ENCODE results near the gene MYOZ3.

Gene MYOZ3

DNA sequence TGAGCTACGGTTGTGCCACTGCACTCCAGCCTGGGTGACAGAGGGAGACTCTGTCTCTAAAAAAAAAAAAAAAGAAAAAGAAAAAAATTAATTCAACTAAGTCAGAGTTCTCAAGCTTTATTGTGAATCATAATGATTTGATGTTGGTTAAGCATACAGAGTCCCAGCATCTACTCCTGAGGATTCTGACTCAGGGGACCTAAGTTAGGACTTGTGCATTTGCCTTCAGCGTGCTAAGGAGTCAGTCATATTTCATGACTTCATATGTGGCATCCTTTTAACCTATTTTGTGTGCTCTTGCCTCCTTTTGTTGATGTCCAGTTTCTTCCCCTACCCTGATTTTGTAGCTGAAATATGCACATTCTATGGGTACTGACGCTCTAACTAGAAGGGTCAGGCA lies 2.9 kb downstream of the MYOZ3 start:
- no peaks in the 10 kb centered on the region for H3K27me3 ChIP-seq (ENCODE audit: control insufficient read depth, insufficient read depth, low read length)
- no peak overlapping the region for H2AFZ ChIP-seq
- no peak overlapping the region for H3K4me3 ChIP-seq (ENCODE audit: low read depth, low read length)
- no peak overlapping the region for H3K27ac ChIP-seq
- H3K79me2 ChIP-seq, result no peaks in the 10 kb centered on the region
- H3K4me1 ChIP-seq, result peaks cover 4% of the 10 kb centered on the region
- no peak overlapping the region for H3K4me2 ChIP-seq (ENCODE audit: low read length)
- H3K9me3 ChIP-seq (ENCODE audit: control insufficient read depth, low read length), result no peaks in the 10 kb centered on the region
- no peak overlapping the region for H3K9ac ChIP-seq
- TF ChIP-seq, protein P1, sequence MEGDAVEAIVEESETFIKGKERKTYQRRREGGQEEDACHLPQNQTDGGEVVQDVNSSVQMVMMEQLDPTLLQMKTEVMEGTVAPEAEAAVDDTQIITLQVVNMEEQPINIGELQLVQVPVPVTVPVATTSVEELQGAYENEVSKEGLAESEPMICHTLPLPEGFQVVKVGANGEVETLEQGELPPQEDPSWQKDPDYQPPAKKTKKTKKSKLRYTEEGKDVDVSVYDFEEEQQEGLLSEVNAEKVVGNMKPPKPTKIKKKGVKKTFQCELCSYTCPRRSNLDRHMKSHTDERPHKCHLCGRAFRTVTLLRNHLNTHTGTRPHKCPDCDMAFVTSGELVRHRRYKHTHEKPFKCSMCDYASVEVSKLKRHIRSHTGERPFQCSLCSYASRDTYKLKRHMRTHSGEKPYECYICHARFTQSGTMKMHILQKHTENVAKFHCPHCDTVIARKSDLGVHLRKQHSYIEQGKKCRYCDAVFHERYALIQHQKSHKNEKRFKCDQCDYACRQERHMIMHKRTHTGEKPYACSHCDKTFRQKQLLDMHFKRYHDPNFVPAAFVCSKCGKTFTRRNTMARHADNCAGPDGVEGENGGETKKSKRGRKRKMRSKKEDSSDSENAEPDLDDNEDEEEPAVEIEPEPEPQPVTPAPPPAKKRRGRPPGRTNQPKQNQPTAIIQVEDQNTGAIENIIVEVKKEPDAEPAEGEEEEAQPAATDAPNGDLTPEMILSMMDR (IDR thresholded peaks at IDR 0.05), result no peak
- no peaks in the 10 kb centered on the region for H3K36me3 ChIP-seq (ENCODE audit: control insufficient read depth, insufficient read depth, low read length)

DNA sequence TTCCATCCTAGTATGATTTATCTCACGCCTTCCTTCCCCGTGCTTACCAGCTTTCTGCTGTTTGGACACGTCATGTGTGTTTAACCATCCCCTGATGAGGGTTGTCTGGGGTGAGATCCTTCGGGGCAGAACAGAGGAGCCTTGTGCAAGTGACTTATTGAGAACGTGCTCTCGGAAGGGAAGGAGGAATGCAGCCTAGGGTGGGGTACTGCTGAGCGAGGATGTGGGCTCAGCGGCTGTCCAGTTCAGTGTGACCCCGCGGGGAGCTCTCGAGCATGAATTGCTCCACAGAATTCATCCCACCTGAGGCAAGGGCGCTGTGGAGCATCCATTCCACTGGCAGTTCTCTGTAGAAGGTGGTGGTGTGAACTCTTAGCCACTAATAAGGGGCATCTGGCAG lies 4.0 kb downstream of the MYOZ3 start:
- H3K36me3 ChIP-seq (ENCODE audit: control insufficient read depth, insufficient read depth, low read length), result no peaks in the 10 kb centered on the region
- no peak overlapping the region for H3K4me2 ChIP-seq (ENCODE audit: low read length)
- H3K9ac ChIP-seq, result no peak overlapping the region
- no peak overlapping the region for H3K4me3 ChIP-seq (ENCODE audit: low read depth, low read length)
- H3K4me1 ChIP-seq, result peaks cover 4% of the 10 kb centered on the region
- no peaks in the 10 kb centered on the region for H3K79me2 ChIP-seq
- H3K27me3 ChIP-seq (ENCODE audit: control insufficient read depth, insufficient read depth, low read length), result no peaks in the 10 kb centered on the region
- no peak overlapping the region for H3K27ac ChIP-seq
- H2AFZ ChIP-seq, result no peak overlapping the region
- TF ChIP-seq, protein P1 (IDR thresholded peaks at IDR 0.05), result no peak
- no peaks in the 10 kb centered on the region for H3K9me3 ChIP-seq (ENCODE audit: control insufficient read depth, low read length)

DNA sequence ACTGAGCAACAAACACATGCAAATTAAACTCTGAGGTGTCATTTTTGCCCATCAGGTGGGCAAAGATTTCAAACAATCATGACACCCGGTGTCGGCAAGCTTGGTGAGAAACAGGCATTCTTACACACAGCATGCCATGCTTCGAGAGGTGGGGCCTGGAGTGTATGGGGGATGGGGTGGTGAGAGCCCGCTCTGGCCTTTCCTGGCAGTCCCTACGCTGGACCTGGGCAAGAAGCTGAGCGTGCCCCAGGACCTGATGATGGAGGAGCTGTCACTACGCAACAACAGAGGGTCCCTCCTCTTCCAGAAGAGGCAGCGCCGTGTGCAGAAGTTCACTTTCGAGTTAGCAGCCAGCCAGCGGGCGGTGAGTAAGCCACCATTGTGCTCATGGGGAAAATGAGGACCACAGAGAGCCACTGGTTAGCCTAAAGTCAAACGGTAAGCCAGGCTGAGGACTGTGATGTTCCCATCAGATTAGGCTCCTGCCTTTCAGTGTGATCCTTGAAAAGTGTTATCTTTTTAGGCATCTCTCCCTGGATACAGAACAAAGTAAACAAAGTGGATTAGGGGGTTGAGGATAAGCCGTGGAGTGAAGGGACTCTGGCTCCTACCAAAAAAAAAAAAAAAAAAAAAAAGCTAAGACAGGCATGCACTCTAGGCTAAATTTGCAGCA lies 9.4 kb downstream of the MYOZ3 start:
- H3K4me1 ChIP-seq, result no peaks in the 10 kb centered on the region
- TF ChIP-seq, protein P1 (IDR thresholded peaks at IDR 0.05), result no peak
- H3K9me3 ChIP-seq (ENCODE audit: control insufficient read depth, low read length), result no peaks in the 10 kb centered on the region
- no peak overlapping the region for H3K4me3 ChIP-seq (ENCODE audit: low read depth, low read length)
- no peak overlapping the region for H3K27ac ChIP-seq
- no peaks in the 10 kb centered on the region for H3K79me2 ChIP-seq
- H3K27me3 ChIP-seq (ENCODE audit: control insufficient read depth, insufficient read depth, low read length), result no peaks in the 10 kb centered on the region
- no peak overlapping the region for H2AFZ ChIP-seq
- no peak overlapping the region for H3K9ac ChIP-seq
- no peaks in the 10 kb centered on the region for H3K36me3 ChIP-seq (ENCODE audit: control insufficient read depth, insufficient read depth, low read length)
- H3K4me2 ChIP-seq (ENCODE audit: low read length), result no peak overlapping the region

DNA sequence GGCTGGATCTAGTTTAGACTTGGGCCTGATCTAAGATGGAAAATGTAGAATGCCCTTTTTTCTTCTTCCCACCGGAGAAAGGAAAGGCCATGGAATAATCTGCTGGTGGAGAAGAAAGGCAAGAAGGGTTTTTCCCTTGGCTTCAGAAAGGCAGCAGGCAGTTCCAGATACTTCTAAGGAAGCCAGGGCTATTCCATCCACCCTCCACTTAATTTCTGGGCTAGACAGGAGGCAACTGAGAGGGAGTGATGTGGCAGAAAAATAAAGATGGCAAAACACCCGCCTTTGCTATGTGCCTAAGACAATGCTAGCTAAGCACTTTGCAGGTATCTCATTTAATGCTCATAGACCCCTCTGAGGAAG lies 9.9 kb downstream of the MYOZ3 start:
- Histone ChIP-seq H2AFZ (no peak overlapping the region), H3K4me1 (no peaks in the 10 kb centered on the region), H3K27ac (no peak overlapping the region), H3K4me3 (ENCODE audit: low read depth, low read length) (no peak overlapping the region), H3K4me2 (ENCODE audit: low read length) (no peak overlapping the region), H3K36me3 (ENCODE audit: control insufficient read depth, insufficient read depth, low read length) (no peaks in the 10 kb centered on the region), H3K9ac (no peak overlapping the region), H3K27me3 (ENCODE audit: control insufficient read depth, insufficient read depth, low read length) (no peaks in the 10 kb centered on the region), H3K79me2 (no peaks in the 10 kb centered on the region), H3K9me3 (ENCODE audit: control insufficient read depth, low read length) (no peaks in the 10 kb centered on the region)
- TF ChIP-seq, protein P1 (IDR thresholded peaks at IDR 0.05), result no peak
